WTC11 (cell line): Measurements from ENCODE around the gene NDUFA11.

Source experiments
- CREB1 ChIP-seq: sonication (generic); formaldehyde crosslinking; IDR thresholded peaks from 2 replicates; pipeline ENCODE4 v1.8.0; 2023; ENCODE audit warnings: mild to moderate bottlenecking, missing genetic modification reagents
- ELF4 ChIP-seq: sonication (generic); formaldehyde crosslinking; IDR thresholded peaks from 2 replicates; pipeline ENCODE4 v1.8.1; 2022; ENCODE audit warnings: low read depth, mild to moderate bottlenecking, moderate library complexity, missing genetic modification reagents
- ZNF263 ChIP-seq: sonication (generic); formaldehyde crosslinking; IDR thresholded peaks from 2 replicates; pipeline ENCODE4 v1.8.1; 2022; ENCODE audit warnings: low read depth, mild to moderate bottlenecking, moderate library complexity, missing genetic modification reagents
- TF ChIP-seq, protein P1 (sequence below): fragments of 200-600 bp; IDR thresholded peaks from 2 replicates; pipeline ENCODE4 v1.8.0; 2022; ENCODE audit warnings: antibody characterized with exemption
- TF ChIP-seq, protein P2 (sequence below): sonication (generic); formaldehyde crosslinking; IDR thresholded peaks from 2 replicates; pipeline ENCODE4 v1.8.1; 2023; ENCODE audit warnings: mild to moderate bottlenecking, moderate library complexity, missing genetic modification reagents

DNA sequence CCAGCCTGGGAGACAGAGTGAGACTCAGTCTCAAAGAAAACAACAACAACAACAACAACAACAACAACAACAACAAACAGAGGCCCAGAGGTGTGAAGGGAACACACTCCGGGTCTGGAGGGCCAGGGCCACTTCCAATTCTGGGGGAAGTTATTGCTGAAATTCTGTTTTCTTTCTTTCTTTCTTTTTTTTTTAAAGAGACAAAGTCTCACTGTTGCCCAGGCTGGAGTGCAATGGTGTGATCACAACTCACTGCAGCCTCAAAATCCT, 7.0 kb upstream of the NDUFA11 start:
- TF ChIP-seq, protein P1, sequence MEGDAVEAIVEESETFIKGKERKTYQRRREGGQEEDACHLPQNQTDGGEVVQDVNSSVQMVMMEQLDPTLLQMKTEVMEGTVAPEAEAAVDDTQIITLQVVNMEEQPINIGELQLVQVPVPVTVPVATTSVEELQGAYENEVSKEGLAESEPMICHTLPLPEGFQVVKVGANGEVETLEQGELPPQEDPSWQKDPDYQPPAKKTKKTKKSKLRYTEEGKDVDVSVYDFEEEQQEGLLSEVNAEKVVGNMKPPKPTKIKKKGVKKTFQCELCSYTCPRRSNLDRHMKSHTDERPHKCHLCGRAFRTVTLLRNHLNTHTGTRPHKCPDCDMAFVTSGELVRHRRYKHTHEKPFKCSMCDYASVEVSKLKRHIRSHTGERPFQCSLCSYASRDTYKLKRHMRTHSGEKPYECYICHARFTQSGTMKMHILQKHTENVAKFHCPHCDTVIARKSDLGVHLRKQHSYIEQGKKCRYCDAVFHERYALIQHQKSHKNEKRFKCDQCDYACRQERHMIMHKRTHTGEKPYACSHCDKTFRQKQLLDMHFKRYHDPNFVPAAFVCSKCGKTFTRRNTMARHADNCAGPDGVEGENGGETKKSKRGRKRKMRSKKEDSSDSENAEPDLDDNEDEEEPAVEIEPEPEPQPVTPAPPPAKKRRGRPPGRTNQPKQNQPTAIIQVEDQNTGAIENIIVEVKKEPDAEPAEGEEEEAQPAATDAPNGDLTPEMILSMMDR = no peak
- no peak for TF ChIP-seq ZNF263 (CRISPR knock-in tag)
- TF ChIP-seq ELF4 = no peak
- TF ChIP-seq, protein P2, sequence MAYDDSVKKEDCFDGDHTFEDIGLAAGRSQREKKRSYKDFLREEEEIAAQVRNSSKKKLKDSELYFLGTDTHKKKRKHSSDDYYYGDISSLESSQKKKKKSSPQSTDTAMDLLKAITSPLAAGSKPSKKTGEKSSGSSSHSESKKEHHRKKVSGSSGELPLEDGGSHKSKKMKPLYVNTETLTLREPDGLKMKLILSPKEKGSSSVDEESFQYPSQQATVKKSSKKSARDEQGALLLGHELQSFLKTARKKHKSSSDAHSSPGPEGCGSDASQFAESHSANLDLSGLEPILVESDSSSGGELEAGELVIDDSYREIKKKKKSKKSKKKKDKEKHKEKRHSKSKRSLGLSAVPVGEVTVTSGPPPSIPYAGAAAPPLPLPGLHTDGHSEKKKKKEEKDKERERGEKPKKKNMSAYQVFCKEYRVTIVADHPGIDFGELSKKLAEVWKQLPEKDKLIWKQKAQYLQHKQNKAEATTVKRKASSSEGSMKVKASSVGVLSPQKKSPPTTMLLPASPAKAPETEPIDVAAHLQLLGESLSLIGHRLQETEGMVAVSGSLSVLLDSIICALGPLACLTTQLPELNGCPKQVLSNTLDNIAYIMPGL (CRISPR knock-in tag) = no peak
- TF ChIP-seq CREB1 (CRISPR knock-in tag) = no peak
